ENCODE results near the gene CYP2U1. TPM values are rescaled to one million over a fixed set of nuclear protein-coding genes. Genes with fewer than 3 reads are reported as not detected.

The CYP2U1 gene
- polyA plus RNA-seq, 3 donors = 0.77 to 1.7 (median 1.5) TPM

GRCh38 chr4:107891299-107891698 is 40.0 kb upstream of the CYP2U1 start:
- H3K27me3 Mint-ChIP-seq (ENCODE audit: low read depth in 3 of 3) = no peaks in the 10 kb centered on the region
- Histone ChIP-seq H3K4me2 (replicated peaks; ENCODE audit: extremely low read depth, low read length, poor library complexity, severe bottlenecking) (no peak overlapping the region), H3K79me2 (ENCODE audit: insufficient read depth, low read length) (peaks cover 29% of the 10 kb centered on the region), H3K27ac (ENCODE audit: low read depth in 1 of 2, low read length in 2 of 2) (no peak overlapping the region), H3K4me1 (ENCODE audit: control insufficient read depth in 1 of 2, insufficient read depth in 2 of 2, low read length in 2 of 2) (peaks cover 7 to 9% of the 10 kb centered on the region in 2 donors), H2AFZ (ENCODE audit: insufficient read depth, low read depth, low read length, poor library complexity, severe bottlenecking) (no peak overlapping the region), H3K9me3 (replicated peaks in 1 of 2; ENCODE audit: control insufficient read depth in 1 of 2, insufficient read depth in 1 of 2, low read length in 2 of 2) (peaks cover 0 to 16% of the 10 kb centered on the region in 2 donors), H3K27me3 (ENCODE audit: control insufficient read depth in 2 of 2, insufficient read depth in 2 of 2, low read length in 2 of 2) (no peaks in the 10 kb centered on the region), H4K20me1 (ENCODE audit: insufficient read depth, low read length) (peaks cover 49% of the 10 kb centered on the region), H3K9ac (ENCODE audit: insufficient read depth, low read length, poor library complexity, severe bottlenecking) (no peak overlapping the region), H3K36me3 (replicated peaks in 1 of 2; ENCODE audit: control insufficient read depth in 1 of 2, insufficient read depth in 2 of 2, low read length in 2 of 2) (peaks cover 2 to 53% of the 10 kb centered on the region in 2 donors), H3K4me3 (replicated peaks in 1 of 3; ENCODE audit: low read depth in 2 of 3, low read length in 3 of 3) (no peak overlapping the region)
- H3K4me1 Mint-ChIP-seq = peaks cover 21% of the 10 kb centered on the region
- intact Hi-C loops (cut with micrococcal nuclease) = no loop called here
- no peak overlapping the region for H3K27ac Mint-ChIP-seq
- DNase-seq = no peak
- H3K4me3 Mint-ChIP-seq = no peak overlapping the region
- peaks cover 27 to 52% of the 10 kb centered on the region in 2 donors for H3K36me3 Mint-ChIP-seq
- TF ChIP-seq, protein P1, sequence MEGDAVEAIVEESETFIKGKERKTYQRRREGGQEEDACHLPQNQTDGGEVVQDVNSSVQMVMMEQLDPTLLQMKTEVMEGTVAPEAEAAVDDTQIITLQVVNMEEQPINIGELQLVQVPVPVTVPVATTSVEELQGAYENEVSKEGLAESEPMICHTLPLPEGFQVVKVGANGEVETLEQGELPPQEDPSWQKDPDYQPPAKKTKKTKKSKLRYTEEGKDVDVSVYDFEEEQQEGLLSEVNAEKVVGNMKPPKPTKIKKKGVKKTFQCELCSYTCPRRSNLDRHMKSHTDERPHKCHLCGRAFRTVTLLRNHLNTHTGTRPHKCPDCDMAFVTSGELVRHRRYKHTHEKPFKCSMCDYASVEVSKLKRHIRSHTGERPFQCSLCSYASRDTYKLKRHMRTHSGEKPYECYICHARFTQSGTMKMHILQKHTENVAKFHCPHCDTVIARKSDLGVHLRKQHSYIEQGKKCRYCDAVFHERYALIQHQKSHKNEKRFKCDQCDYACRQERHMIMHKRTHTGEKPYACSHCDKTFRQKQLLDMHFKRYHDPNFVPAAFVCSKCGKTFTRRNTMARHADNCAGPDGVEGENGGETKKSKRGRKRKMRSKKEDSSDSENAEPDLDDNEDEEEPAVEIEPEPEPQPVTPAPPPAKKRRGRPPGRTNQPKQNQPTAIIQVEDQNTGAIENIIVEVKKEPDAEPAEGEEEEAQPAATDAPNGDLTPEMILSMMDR (IDR thresholded peaks at IDR 0.05) = no peak
- peaks cover 0 to 10% (median 4%) of the 10 kb centered on the region in 7 donors for H3K9me3 Mint-ChIP-seq

GRCh38 chr4:107893171-107894137 is 37.9 kb upstream of the CYP2U1 start:
- Histone ChIP-seq H3K4me1 (ENCODE audit: control insufficient read depth in 1 of 2, insufficient read depth in 2 of 2, low read length in 2 of 2) (peaks cover 7 to 9% of the 10 kb centered on the region in 2 donors), H3K9ac (ENCODE audit: insufficient read depth, low read length, poor library complexity, severe bottlenecking) (no peak overlapping the region), H3K27ac (ENCODE audit: low read depth in 1 of 2, low read length in 2 of 2) (peak overlapping the region in 1 of 2 donors; percentile 5), H3K4me3 (replicated peaks in 1 of 3; ENCODE audit: low read depth in 2 of 3, low read length in 3 of 3) (no peak overlapping the region), H2AFZ (ENCODE audit: insufficient read depth, low read depth, low read length, poor library complexity, severe bottlenecking) (no peak overlapping the region), H3K9me3 (replicated peaks in 1 of 2; ENCODE audit: control insufficient read depth in 1 of 2, insufficient read depth in 1 of 2, low read length in 2 of 2) (no peaks in the 10 kb centered on the region), H3K27me3 (ENCODE audit: control insufficient read depth in 2 of 2, insufficient read depth in 2 of 2, low read length in 2 of 2) (no peaks in the 10 kb centered on the region), H3K36me3 (replicated peaks in 1 of 2; ENCODE audit: control insufficient read depth in 1 of 2, insufficient read depth in 2 of 2, low read length in 2 of 2) (peaks cover 4 to 56% of the 10 kb centered on the region in 2 donors), H4K20me1 (ENCODE audit: insufficient read depth, low read length) (peaks cover 68% of the 10 kb centered on the region), H3K4me2 (replicated peaks; ENCODE audit: extremely low read depth, low read length, poor library complexity, severe bottlenecking) (no peak overlapping the region), H3K79me2 (ENCODE audit: insufficient read depth, low read length) (peaks cover 32% of the 10 kb centered on the region)
- Mint-ChIP-seq H3K27me3 (ENCODE audit: low read depth in 3 of 3) (no peaks in the 10 kb centered on the region), H3K36me3 (peaks cover 33 to 49% of the 10 kb centered on the region in 2 donors), H3K27ac (peak overlapping the region in 3 of 7 donors; percentile 3 to 75 (median 54)), H3K4me1 (peaks cover 24% of the 10 kb centered on the region), H3K9me3 (peaks cover 0 to 4% (median 1%) of the 10 kb centered on the region in 7 donors), H3K4me3 (no peak overlapping the region)
- intact Hi-C loops (cut with micrococcal nuclease) = no loop called here
- DNase-seq = no peak
- WGBS (ENCODE audit: insufficient coverage) = no CpG with 5 or more reads among the region's 4 CpGs
- TF ChIP-seq, protein P1 (IDR thresholded peaks at IDR 0.05) = no peak

All from CD14-positive monocyte (primary cell).